Measurements from ENCODE around the gene GLI1.

DNA sequence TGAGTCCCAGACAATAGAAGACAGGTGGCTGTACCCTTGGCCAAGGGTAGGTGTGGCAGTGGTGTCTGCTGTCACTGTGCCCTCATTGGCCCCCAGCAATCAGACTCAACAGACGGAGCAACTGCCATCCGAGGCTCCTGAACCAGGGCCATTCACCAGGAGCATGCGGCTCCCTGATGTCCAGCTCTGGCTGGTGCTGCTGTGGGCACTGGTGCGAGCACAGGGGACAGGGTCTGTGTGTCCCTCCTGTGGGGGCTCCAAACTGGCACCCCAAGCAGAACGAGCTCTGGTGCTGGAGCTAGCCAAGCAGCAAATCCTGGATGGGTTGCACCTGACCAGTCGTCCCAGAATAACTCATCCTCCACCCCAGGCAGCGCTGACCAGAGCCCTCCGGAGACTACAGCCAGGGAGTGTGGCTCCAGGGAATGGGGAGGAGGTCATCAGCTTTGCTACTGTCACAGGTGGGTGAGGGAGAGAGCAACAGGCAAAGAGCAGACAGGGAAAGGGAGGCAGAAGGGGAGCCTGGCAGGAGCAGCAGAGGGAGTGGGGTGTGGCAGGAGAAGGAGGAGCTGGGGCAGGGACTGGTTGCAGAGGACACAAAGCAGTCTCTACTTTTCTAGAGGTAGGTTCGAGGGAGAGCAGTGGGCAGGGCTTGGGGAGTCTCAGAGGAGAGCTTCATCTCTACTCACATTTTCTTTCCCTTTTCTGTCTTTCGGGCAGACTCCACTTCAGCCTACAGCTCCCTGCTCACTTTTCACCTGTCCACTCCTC lies 4.0 kb upstream of the GLI1 start:
- TF ChIP-seq CTCF (IDR thresholded peaks at IDR 0.05) (no peak), POLR2A (IDR thresholded peaks at IDR 0.05) (no peak)

Data from esophagus squamous epithelium (tissue), 4 donors.